Activated B cell treated with CpG ODN at 0.5 μM for 24 hours (primary cell): ENCODE measurements around the gene ERGIC1. TPM values are rescaled to one million over a fixed set of nuclear protein-coding genes. Genes with fewer than 3 reads are reported as not detected.

Source experiments
- ATAC-seq: fragments of 200-7000 bp; cut with Tn5 transposase; one replicate; pipeline ENCODE4 v1.10.0; 2021; ENCODE audit warnings: low read depth, mild to moderate bottlenecking, moderate library complexity
- CTCF ChIA-PET: fragments of 350-600 bp; sonication (Branson Sonifier 250); formaldehyde crosslinking; loops from one replicate; lab custom pipeline; 2021; ENCODE audit warnings: antibody characterized with exemption; lab: Charles Lee
- POLR2A ChIA-PET: fragments of 350-600 bp; sonication (Branson Sonifier 250); formaldehyde crosslinking; loops from one replicate; lab custom pipeline; 2021; ENCODE audit warnings: antibody characterized with exemption; lab: Charles Lee
- DNase-seq: peaks from one replicate; pipeline ENCODE4 v3.0.0; 2022
- H3K27ac Mint-ChIP-seq: one replicate; pipeline ENCODE4 v1.8.0; 2020; ENCODE audit warnings: mixed read lengths
- H3K27me3 Mint-ChIP-seq: one replicate; pipeline ENCODE4 v1.8.0; 2021; ENCODE audit warnings: mixed read lengths
- H3K36me3 Mint-ChIP-seq: one replicate; pipeline ENCODE4 v1.8.0; 2021; ENCODE audit warnings: low read depth, mixed read lengths
- H3K4me1 Mint-ChIP-seq: one replicate; pipeline ENCODE4 v1.8.0; 2021; ENCODE audit warnings: mixed read lengths
- H3K4me3 Mint-ChIP-seq: one replicate; pipeline ENCODE4 v1.8.0; 2020; ENCODE audit warnings: mild to moderate bottlenecking, mixed read lengths
- H3K9me3 Mint-ChIP-seq: one replicate; pipeline ENCODE4 v1.8.0; 2020; ENCODE audit warnings: mixed read lengths
- CTCF ChIP-seq: fragments of 200-600 bp; IDR thresholded peaks from one replicate; pipeline ENCODE4 v1.8.0; 2022; ENCODE audit warnings: antibody characterized with exemption, mild to moderate bottlenecking
- intact Hi-C: fragments of 100-400 bp; cut with micrococcal nuclease; formaldehyde crosslinking; loops from one replicate; pipeline ENCODE4 v1.15.1; 2024
- total RNA-seq: library from RNA; stranded (reverse); gene quantifications from 2 replicates; pipeline ENCODE4 v1.2.3, GENCODE V29; 2022

Gene ERGIC1
- total RNA-seq, 1 donor from 2014 or later: 72.5 TPM

- Mint-ChIP-seq H3K27ac (no peak overlapping the region), H3K36me3 (peaks cover 70% of the 10 kb centered on the region), H3K4me3 (no peak overlapping the region), H3K27me3 (no peaks in the 10 kb centered on the region), H3K4me1 (no peaks in the 10 kb centered on the region), H3K9me3 (no peaks in the 10 kb centered on the region)
- ChIA-PET POLR2A (interaction anchor here (0.5 kb wide), 1 partner anchor 160 kb away, joined by 5 read pairs; no protein-coding TSS in a partner anchor), CTCF (interaction anchor here (0.8 to 11.2 kb wide), 2 partner anchors 208 to 214 kb away, joined by 3 to 194 read pairs; no protein-coding TSS in a partner anchor)
- ATAC-seq (no peak), DNase-seq (no peak)
- TF ChIP-seq CTCF: no peak
- intact Hi-C loops: no loop called here
These were observed 91.4 kb downstream of the ERGIC1 start for GRCh38 chr5:172925336-172925948.

DNA sequence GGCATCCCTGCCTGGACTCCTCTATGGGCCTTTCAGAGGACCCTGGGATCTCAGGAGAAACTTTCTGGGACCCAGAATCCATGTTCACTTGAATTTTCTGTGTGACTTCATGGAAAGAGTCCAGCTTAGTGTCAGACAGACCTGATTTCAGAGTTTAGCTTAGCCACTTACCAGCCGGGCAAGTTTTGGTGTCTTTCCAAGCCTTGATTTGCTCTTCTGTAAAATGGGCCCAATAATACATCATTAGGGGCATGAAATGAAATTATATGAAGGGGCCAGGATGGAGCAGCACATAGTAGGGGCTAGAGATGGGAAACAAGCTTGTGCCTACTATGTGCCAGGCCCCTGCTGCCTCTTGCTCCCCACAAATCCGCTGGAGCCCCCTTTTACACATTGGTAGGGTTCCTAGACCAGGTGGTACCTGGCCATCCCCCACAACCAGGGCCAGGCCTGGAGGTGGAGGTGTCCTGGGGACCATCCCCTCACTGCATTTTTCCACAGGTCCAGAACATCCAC, 92.0 kb downstream of the ERGIC1 start:
- no peak for TF ChIP-seq CTCF
- peaks cover 4% of the 10 kb centered on the region for H3K4me1 Mint-ChIP-seq
- intact Hi-C loops: no loop called here
- DNase-seq: no peak
- no peak overlapping the region for H3K4me3 Mint-ChIP-seq
- H3K9me3 Mint-ChIP-seq: no peaks in the 10 kb centered on the region
- ChIA-PET CTCF (interaction anchor here (0.8 to 11.2 kb wide), 2 partner anchors 209 to 214 kb away, joined by 3 to 194 read pairs; no protein-coding TSS in a partner anchor), POLR2A (no interaction called here)
- no peaks in the 10 kb centered on the region for H3K27me3 Mint-ChIP-seq
- H3K27ac Mint-ChIP-seq: no peak overlapping the region
- no peak for ATAC-seq
- peaks cover 68% of the 10 kb centered on the region for H3K36me3 Mint-ChIP-seq

DNA sequence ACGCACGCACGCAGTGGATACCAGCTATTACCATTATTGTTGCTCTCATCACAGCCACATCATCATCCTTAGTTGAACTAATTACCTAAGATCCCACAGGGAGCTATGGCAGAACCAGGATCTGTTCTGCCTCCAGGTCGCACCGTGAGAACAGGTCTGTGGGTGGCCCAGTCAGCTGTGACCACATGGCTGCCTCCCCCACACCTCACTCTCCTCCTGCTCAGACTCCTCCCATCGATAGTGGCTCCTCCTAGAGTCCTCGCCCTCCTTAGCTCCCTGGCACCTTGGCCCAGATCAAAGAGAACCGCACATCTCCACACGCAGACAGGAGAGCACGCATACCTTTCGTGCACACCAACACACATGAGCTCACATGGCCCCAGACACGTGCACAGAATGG, 92.7 kb downstream of the ERGIC1 start:
- POLR2A ChIA-PET: interaction anchor here (0.7 kb wide), 1 partner anchor 32 kb away, joined by 3 read pairs; no protein-coding TSS in a partner anchor
- ATAC-seq (no peak), DNase-seq (no peak)
- H3K27me3 Mint-ChIP-seq: no peaks in the 10 kb centered on the region
- CTCF ChIA-PET: interaction anchor here (1.3 to 11.2 kb wide), 2 partner anchors 210 to 215 kb away, joined by 5 to 194 read pairs; no protein-coding TSS in a partner anchor
- H3K9me3 Mint-ChIP-seq: no peaks in the 10 kb centered on the region
- H3K36me3 Mint-ChIP-seq: peaks cover 63% of the 10 kb centered on the region
- peaks cover 10% of the 10 kb centered on the region for H3K4me1 Mint-ChIP-seq
- no peak for TF ChIP-seq CTCF
- intact Hi-C loops: no loop called here
- H3K4me3 Mint-ChIP-seq: no peak overlapping the region
- H3K27ac Mint-ChIP-seq: no peak overlapping the region

- CTCF ChIA-PET: interaction anchor here (0.8 to 11.2 kb wide), 5 partner anchors 93 to 218 kb away, joined by 3 to 194 read pairs (median 3); no protein-coding TSS in a partner anchor
- Mint-ChIP-seq H3K36me3 (peaks cover 56% of the 10 kb centered on the region), H3K4me3 (no peak overlapping the region), H3K9me3 (no peaks in the 10 kb centered on the region), H3K4me1 (peaks cover 17% of the 10 kb centered on the region), H3K27me3 (no peaks in the 10 kb centered on the region), H3K27ac (no peak overlapping the region)
- TF ChIP-seq CTCF: no peak
- DNase-seq (no peak), ATAC-seq (no peak)
- intact Hi-C loops: no loop called here
- POLR2A ChIA-PET: interaction anchor here (1.2 kb wide), 1 partner anchor 51 kb away, joined by 3 read pairs; no protein-coding TSS in a partner anchor
These were observed 95.4 kb downstream of the ERGIC1 start for GRCh38 chr5:172929371-172929838.
